HL-60 (cell line): ENCODE data around the gene HEMK1.

Experiments used
- GABPA ChIP-seq: IDR thresholded peaks from 2 replicates; pipeline ENCODE4 v1.6.1; 2012; ENCODE audit warnings: low read depth
- TF ChIP-seq, protein P1 (sequence below): IDR thresholded peaks from one replicate; pipeline ENCODE4 v1.5.1; 2011; ENCODE audit warnings: low read length, control low read depth, inconsistent platforms; ENCODE audit not compliant: insufficient read depth

DNA sequence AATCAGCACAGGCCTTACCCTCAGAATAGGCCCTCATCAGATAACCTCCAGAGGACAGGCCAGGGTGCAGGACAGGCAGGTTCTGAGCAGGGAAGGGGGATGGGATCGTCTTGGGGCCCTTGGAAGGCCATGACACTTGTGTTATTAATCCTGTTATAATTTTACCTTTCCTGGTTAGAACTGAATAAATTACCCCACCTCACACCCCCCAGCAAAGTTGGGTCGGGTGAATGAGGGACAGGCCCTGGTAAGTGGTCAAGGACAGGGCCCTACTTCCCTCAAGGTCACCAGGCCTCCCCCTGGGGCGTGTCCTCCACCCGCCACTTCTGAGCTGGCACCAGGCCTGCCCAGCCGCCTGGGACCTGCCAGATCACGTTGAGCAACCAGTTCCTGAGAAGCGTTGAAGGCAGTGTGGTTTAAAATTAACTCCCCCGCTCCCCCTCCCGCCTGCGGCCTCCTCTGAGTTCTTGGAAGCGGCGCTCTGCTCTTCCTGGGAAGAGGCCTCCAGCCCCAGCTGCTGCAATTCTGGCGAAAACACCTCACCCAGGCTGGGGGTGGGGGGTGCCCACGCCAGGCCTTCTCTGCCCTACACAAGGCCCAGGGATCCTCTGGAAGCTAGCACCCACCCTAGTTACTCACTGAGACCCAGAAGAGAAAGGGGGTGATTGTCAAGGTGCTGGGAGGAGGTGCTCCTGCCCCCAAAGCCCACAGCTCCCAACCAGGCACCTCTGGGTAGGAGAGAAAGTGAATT, 31.7 kb downstream of the HEMK1 start:
- TF ChIP-seq GABPA, result no peak
- TF ChIP-seq, protein P1, sequence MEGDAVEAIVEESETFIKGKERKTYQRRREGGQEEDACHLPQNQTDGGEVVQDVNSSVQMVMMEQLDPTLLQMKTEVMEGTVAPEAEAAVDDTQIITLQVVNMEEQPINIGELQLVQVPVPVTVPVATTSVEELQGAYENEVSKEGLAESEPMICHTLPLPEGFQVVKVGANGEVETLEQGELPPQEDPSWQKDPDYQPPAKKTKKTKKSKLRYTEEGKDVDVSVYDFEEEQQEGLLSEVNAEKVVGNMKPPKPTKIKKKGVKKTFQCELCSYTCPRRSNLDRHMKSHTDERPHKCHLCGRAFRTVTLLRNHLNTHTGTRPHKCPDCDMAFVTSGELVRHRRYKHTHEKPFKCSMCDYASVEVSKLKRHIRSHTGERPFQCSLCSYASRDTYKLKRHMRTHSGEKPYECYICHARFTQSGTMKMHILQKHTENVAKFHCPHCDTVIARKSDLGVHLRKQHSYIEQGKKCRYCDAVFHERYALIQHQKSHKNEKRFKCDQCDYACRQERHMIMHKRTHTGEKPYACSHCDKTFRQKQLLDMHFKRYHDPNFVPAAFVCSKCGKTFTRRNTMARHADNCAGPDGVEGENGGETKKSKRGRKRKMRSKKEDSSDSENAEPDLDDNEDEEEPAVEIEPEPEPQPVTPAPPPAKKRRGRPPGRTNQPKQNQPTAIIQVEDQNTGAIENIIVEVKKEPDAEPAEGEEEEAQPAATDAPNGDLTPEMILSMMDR, result no peak
